ENCODE measurements around the gene PPP1R17.

Gene PPP1R17

DNA sequence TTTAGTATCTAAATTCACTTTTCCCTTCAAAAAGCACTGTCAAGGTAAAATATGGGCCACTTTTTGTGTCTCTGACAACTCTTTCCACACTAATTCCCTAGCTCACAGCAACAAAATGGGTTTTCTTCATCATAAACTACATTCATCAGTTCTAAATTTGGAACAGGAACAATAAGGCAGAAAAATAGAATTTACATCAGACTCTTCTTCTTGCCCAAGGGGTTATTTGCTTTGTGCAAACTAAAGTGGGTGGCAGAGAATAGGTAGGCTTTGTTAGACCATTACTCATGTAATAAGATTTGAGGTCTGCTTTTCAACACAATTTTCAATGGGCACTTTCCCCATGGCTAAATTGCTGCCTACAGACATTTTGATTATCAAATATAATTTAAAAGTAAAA lies 17.6 kb upstream of the PPP1R17 start:
- TF ChIP-seq, protein P1, sequence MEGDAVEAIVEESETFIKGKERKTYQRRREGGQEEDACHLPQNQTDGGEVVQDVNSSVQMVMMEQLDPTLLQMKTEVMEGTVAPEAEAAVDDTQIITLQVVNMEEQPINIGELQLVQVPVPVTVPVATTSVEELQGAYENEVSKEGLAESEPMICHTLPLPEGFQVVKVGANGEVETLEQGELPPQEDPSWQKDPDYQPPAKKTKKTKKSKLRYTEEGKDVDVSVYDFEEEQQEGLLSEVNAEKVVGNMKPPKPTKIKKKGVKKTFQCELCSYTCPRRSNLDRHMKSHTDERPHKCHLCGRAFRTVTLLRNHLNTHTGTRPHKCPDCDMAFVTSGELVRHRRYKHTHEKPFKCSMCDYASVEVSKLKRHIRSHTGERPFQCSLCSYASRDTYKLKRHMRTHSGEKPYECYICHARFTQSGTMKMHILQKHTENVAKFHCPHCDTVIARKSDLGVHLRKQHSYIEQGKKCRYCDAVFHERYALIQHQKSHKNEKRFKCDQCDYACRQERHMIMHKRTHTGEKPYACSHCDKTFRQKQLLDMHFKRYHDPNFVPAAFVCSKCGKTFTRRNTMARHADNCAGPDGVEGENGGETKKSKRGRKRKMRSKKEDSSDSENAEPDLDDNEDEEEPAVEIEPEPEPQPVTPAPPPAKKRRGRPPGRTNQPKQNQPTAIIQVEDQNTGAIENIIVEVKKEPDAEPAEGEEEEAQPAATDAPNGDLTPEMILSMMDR (IDR thresholded peaks at IDR 0.05; ENCODE audit: borderline replicate concordance, control extremely low read depth, extremely low read depth, insufficient read depth, missing control alignments): no peak
- DNase-seq (ENCODE audit: low spot score): no peak
- in situ Hi-C loops (cut with MboI; ENCODE audit: low sequenced_read_pairs, unreplicated experiment): no loop called here

DNA sequence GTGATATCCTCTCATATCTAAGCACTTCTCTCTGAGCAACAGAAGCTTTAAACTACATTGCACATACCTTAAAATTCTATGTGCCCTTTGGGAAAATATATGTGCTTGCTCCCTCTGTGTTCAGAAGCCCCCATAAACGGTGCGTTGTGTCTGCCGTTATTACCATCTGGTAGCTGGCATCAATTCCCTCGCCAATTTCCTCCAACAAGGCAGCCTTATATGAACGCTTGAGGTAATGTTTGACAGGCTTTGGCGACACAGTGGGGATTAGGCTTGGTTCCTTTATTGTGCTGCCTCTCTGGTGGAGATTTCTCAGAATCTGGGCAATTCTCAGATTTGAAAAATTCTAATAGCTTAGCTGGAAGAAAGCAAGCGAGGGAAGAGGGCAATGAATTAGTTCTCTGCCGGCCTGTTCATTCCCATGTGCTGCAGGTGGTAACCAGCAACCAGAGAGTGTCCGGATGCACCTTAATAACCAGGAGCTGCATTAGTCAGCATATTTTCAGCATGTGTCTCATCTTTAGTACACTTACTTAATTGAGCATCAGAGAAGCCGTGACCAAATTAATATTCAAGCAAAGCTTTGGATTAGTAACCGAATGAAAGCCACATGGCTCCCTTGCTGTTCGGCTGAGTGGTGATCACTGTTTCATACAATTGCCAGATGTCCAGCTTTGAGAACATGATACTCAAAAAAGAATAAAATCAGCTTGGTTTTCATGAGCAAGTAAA lies 7.3 kb upstream of the PPP1R17 start:
- TF ChIP-seq, protein P1 (IDR thresholded peaks at IDR 0.05; ENCODE audit: borderline replicate concordance, control extremely low read depth, extremely low read depth, insufficient read depth, missing control alignments): no peak
- no peak for DNase-seq (ENCODE audit: low spot score)
- in situ Hi-C loops (cut with MboI; ENCODE audit: low sequenced_read_pairs, unreplicated experiment): no loop called here

DNA sequence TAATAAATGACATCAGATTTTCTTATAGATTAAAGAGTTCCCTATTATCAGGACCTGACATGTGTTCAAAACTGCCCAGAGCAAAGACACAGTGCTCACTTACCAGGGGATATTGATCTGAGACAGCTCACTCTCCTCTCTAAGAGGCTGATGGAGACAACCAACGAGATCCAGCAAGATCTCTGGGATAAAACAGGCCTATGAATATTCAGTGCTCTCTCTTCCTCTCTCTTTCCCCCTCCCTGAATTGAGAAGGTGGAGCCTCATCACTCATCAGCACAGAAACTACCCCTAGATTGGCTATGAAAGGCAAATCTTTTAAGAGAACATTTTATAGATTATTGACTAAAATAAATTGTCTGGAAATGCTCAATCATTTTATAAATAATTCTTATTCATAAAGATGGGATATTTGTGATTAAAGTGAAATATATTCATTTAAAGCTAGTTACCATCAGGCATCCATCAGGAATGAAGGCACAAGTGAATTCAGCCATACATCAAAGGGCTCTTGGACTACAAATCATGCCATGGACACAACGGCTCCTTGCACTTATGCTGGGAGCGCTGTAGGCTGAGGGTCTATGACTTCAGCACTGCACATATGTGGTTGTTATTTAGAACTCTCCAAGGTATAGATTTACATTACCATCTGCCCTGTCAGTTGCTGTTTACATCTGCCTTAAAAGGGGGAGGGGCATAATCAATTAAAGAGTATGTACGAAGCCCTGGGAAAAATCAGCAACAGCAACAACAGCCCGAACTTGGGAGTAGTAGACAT lies 3.4 kb upstream of the PPP1R17 start:
- in situ Hi-C loops (cut with MboI; ENCODE audit: low sequenced_read_pairs, unreplicated experiment): no loop called here
- DNase-seq (ENCODE audit: low spot score): no peak
- TF ChIP-seq, protein P1 (IDR thresholded peaks at IDR 0.05; ENCODE audit: borderline replicate concordance, control extremely low read depth, extremely low read depth, insufficient read depth, missing control alignments): no peak

DNA sequence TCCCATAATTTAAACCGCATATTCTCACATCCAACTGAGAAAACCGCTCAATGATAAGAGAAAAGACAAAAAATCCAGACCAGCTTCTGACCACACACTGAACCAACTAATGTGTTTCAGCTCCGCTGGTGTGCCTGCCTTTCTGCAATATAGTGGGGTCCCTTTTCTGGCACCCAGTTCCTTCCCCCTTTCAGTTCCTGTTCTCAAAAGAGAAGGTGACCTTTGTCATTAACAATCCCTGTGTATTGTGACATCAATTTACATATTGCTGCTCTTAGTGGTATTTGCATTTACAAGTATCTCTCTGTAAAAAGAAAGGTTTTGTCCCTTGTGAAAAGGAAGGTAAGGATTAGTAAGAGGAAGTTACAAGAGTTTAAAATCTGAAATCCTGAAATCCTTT lies 1.4 kb downstream of the PPP1R17 start:
- in situ Hi-C loops (cut with MboI; ENCODE audit: low sequenced_read_pairs, unreplicated experiment): no loop called here
- DNase-seq (ENCODE audit: low spot score): peak; percentile 23
- TF ChIP-seq, protein P1 (IDR thresholded peaks at IDR 0.05; ENCODE audit: borderline replicate concordance, control extremely low read depth, extremely low read depth, insufficient read depth, missing control alignments): no peak

DNA sequence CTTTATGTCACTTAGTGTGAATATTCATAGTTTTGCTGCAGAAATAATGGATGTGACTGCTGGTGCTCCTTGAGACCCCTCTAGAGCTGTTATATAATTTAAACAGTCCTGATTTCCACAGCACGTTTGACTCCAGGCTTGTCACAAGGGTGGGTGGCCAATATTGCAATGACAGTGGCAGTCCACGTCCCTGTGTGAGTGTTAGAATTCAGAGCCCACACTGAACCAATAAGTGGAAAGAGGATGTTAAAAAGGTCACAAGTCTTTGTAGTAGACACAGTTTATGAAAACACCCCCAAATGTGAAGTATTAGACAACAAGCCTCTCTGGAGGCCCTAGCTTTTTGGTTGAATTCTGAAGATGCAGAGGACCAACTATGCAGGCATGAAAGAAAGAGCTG lies 2.0 kb downstream of the PPP1R17 start:
- DNase-seq (ENCODE audit: low spot score): no peak
- TF ChIP-seq, protein P1 (IDR thresholded peaks at IDR 0.05; ENCODE audit: borderline replicate concordance, control extremely low read depth, extremely low read depth, insufficient read depth, missing control alignments): no peak
- in situ Hi-C loops (cut with MboI; ENCODE audit: low sequenced_read_pairs, unreplicated experiment): no loop called here

DNA sequence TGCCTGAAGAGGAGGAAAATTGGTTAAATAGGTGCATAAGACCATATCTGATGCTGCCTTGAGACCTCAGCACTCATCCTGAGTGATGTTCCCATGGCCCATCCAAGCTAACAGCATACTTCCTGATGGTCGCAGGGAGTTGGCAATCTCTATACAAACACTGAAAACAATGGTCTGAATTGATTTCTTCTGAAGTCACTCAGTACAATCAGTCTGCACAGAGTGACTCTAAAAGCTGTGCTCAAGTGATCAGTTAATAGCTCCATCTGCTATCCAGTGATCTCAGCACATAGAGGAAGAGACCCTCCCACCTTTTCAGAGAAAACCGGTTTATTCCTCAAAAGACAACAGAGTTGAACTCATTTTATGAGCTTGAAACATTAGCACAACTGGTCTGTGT lies 3.9 kb downstream of the PPP1R17 start:
- in situ Hi-C loops (cut with MboI; ENCODE audit: low sequenced_read_pairs, unreplicated experiment): no loop called here
- DNase-seq (ENCODE audit: low spot score): no peak
- TF ChIP-seq, protein P1 (IDR thresholded peaks at IDR 0.05; ENCODE audit: borderline replicate concordance, control extremely low read depth, extremely low read depth, insufficient read depth, missing control alignments): no peak

Data from GM13976 (cell line).